LNCAP (cell line): ENCODE data around the gene COPG2.

Source experiments
- CTCF ChIP-seq: fragments of 450-650 bp; IDR thresholded peaks from 2 replicates; pipeline ENCODE4 v1.5.1; 2017; ENCODE audit warnings: mild to moderate bottlenecking

Gene COPG2

GRCh38 chr7:130543487-130544010, 125.0 kb downstream of the COPG2 start:
- no peak for TF ChIP-seq CTCF

DNA sequence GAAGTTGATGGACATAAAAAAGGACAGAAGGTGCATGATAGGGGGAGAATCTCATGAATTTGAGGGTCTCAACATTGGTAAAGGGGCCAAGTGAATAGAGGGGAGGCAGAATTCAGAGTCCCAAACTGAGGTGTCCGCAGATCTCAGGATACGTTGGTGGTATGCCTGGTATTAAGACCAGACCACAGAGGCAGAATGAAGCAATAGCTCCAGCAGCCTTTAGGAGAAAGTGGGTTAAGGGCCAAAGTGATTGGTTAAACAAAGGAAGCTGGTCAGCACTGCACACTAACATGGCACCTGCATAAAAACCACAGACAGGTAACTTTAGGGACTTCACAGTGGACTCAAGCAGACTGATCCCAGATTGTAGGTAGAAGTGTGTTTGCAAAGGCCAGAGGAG, 139.1 kb downstream of the COPG2 start:
- no peak for TF ChIP-seq CTCF

GRCh38 chr7:130524628-130525027, 143.9 kb downstream of the COPG2 start:
- TF ChIP-seq CTCF, result no peak

GRCh38 chr7:130521258-130521951, 147.1 kb downstream of the COPG2 start:
- no peak for TF ChIP-seq CTCF

DNA sequence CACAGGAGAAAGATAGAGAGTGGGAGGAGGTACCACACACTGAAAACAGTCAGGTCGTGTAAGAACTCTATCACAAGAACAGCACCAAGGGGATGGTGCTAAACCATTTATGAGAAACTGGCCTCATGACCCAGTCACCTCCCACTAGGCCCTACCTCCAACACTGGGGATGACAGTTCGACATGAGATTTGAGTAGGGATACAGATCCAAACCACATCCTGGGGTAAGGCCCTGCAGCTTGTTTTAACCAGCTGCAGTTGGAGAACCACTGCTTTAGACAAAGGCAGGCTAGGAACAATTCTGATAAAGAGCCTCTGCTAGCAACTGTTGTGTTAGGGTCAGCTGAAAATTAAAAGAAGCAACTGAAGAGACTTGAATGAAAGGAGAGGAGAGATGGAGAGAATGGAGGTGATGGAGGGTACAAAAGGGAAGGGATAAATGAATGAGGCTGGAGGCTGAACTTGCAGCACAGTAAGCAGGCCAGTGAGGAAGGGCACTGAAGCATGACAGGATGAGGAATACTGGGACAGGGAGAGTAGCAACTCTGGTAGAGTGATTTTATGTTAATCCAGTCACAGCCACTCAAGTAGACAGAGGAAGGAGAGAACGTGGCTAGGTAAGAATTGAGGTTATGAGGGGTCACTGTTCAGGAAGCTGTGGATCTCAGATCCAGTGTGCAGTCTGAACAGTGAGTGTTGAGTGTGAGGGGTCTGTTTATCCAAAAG, 153.1 kb downstream of the COPG2 start:
- no peak for TF ChIP-seq CTCF

DNA sequence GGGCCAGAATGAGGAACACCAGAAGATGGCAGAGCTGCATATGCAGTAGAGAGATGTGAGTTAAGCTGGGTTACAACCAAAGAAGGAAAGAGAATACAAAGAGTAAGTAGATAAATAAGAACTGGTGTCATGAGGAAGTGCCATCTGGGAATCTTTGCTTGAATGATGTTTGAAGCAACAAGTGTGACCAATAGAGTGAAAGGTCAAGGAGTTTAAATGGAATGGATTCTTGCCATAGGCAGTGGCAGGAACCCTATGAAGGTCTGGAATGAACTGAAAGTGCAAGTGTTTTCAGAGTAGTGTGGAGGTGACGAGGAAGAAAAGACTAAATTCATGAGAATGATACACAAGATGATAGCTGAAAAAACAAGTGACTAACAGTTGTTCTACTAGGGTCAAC, 155.1 kb downstream of the COPG2 start:
- TF ChIP-seq CTCF, result no peak

GRCh38 chr7:130506358-130506757, 162.2 kb downstream of the COPG2 start:
- TF ChIP-seq CTCF, result no peak
